NCI-H460 (cell line): ENCODE results near the gene CACNB2. TPM values are rescaled to one million over a fixed set of nuclear protein-coding genes. Genes with fewer than 3 reads are reported as not detected.
A peak's percentile ranks its signal among the peaks of the same experiment; 100 is the strongest.
"Not testable (repeated sequence)": the region's sequence is repeated elsewhere in the genome, so short reads cannot be mapped to it uniquely, and the experiment has no call there.

Experiments used
- DNase-seq: peaks from one replicate; pipeline ENCODE4 v3.0.0-alpha.2; 2016; ENCODE audit warnings: low read depth; ENCODE audit errors: extremely low read depth
- total RNA-seq: library from RNA; depleted of rRNA; stranded (reverse); fragments of >200 nt; shearing (Covaris generic); gene quantifications from 2 replicates; pipeline ENCODE4 v1.2.3, GENCODE V29; 2014

Gene CACNB2
- total RNA-seq, 1 experiment from 2014 or later = 2.6 TPM

- no peak for DNase-seq
These were observed 56.8 kb downstream of the CACNB2 start for GRCh38 chr10:18196806-18197550.

- DNase-seq = no peak
These were observed 57.5 kb downstream of the CACNB2 start for GRCh38 chr10:18197706-18198105.

GRCh38 chr10:18201877-18202276 lies 61.7 kb downstream of the CACNB2 start:
- DNase-seq = no peak

GRCh38 chr10:18202680-18203460 lies 62.6 kb downstream of the CACNB2 start:
- DNase-seq = no peak

GRCh38 chr10:18203471-18203870 lies 63.2 kb downstream of the CACNB2 start:
- DNase-seq = no peak

- DNase-seq = no peak
These were observed 64.0 kb downstream of the CACNB2 start for GRCh38 chr10:18204039-18204835.

- no peak for DNase-seq
These were observed 65.0 kb downstream of the CACNB2 start for GRCh38 chr10:18205098-18205834.

- DNase-seq = not testable (repeated sequence)
These were observed 68.0 kb downstream of the CACNB2 start for GRCh38 chr10:18208186-18208585.

GRCh38 chr10:18209241-18209640 lies 69.0 kb downstream of the CACNB2 start:
- no peak for DNase-seq

GRCh38 chr10:18210711-18211110 lies 70.5 kb downstream of the CACNB2 start:
- no peak for DNase-seq

GRCh38 chr10:18211862-18212261 lies 71.6 kb downstream of the CACNB2 start:
- DNase-seq = no peak

- DNase-seq = no peak
These were observed 73.0 kb downstream of the CACNB2 start for GRCh38 chr10:18213271-18213670.

GRCh38 chr10:18214691-18215563 lies 74.7 kb downstream of the CACNB2 start:
- peak; percentile 39 for DNase-seq

GRCh38 chr10:18216482-18216881 lies 76.3 kb downstream of the CACNB2 start:
- no peak for DNase-seq

- DNase-seq = no peak
These were observed 77.4 kb downstream of the CACNB2 start for GRCh38 chr10:18217577-18217976.

- no peak for DNase-seq
These were observed 78.9 kb downstream of the CACNB2 start for GRCh38 chr10:18219146-18219545.

GRCh38 chr10:18221123-18221522 lies 80.9 kb downstream of the CACNB2 start:
- no peak for DNase-seq

GRCh38 chr10:18221882-18222281 lies 81.7 kb downstream of the CACNB2 start:
- DNase-seq = no peak

- DNase-seq = no peak
These were observed 82.6 kb downstream of the CACNB2 start for GRCh38 chr10:18222866-18223265.

- DNase-seq = no peak
These were observed 83.7 kb downstream of the CACNB2 start for GRCh38 chr10:18223898-18224297.
